ENCODE measurements around the gene FHAD1.
"Not testable (repeated sequence)": the region's sequence is repeated elsewhere in the genome, so short reads cannot be mapped to it uniquely, and the experiment has no call there.

FHAD1 gene

DNA sequence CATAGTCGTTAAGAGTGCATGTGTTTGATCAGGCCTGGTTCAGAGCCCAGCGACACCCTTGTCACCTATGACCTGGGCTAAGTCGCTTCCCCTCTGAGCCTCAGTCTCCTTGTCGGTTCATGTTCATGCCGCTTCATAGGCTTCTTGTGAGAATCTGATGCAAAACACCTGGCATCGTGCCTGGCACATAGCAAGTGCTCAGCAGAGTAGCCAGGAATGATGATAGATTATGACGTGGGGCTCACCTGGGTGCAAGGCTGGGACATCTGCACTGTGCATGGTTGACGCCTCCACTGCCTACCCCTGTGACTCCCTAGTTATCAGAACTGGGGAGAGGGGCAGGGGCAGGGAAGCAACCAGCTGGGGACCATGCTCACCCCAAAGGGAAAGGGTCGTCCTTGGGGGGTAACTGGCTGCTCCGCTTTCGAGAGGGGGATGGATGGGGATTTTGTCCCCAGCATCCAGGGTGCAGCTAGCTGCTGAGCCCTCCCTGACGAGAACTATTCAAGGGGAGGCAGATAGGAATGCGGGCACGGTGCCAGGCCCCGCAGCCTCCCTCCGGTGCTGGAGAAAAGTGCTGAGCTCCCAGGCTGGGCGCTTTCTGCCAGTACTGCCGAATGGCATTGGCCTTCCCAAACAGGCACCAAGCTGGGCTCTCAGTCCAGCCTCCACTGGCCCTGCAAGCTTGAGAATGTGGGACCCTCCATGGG, 171.9 kb downstream of the FHAD1 start:
- DNase-seq (ENCODE audit: low spot score): no peak

DNA sequence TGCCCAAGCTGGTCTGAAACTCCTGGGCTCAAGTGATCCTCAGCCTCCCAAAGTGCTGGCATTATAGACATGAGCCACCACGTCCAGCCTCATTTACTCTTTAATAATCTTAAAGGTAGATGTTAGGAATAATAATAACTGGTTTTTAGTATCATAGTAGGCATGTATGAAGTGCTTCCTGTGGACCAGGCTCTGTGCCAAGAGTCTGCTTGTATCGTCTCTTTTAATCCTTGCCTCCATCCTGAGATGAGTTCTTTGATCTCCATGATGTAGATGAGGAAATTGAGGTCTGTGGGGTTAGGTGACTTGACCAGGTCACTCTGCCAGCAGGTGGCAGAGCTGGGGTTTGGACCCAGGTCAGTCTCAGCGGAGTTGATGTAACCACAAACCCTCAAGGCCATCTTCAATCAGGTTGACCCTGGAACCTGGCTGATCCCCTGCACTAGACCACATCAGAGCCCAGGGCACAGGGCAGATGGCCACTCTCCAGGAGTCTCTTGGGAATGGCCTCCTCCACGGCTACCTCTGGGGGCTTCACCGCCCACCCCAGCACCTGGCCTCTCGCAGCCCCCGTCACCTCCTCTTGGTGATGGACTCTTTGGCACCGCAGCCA, 173.9 kb downstream of the FHAD1 start:
- DNase-seq (ENCODE audit: low spot score): no peak

DNA sequence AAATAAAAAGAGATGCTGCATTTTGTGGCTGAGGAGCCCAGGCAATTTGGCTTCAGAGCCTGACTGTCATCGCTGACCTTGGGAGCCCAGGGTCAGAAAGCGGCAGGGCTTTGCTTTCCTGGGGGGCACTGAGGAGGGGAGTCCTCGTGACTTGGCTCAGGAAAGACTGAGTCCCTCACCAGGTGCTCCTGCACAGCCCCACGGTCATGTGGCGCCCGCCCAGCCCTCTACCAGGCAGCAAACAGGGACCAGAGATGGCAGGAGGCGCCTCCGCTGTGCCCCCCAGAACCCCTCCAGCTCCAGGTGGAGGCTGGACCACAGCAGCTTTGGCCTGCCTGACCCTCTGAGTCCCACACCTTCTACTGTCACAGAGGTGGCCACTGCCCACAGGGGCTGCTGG, 175.8 kb downstream of the FHAD1 start:
- DNase-seq (ENCODE audit: low spot score): no peak

DNA sequence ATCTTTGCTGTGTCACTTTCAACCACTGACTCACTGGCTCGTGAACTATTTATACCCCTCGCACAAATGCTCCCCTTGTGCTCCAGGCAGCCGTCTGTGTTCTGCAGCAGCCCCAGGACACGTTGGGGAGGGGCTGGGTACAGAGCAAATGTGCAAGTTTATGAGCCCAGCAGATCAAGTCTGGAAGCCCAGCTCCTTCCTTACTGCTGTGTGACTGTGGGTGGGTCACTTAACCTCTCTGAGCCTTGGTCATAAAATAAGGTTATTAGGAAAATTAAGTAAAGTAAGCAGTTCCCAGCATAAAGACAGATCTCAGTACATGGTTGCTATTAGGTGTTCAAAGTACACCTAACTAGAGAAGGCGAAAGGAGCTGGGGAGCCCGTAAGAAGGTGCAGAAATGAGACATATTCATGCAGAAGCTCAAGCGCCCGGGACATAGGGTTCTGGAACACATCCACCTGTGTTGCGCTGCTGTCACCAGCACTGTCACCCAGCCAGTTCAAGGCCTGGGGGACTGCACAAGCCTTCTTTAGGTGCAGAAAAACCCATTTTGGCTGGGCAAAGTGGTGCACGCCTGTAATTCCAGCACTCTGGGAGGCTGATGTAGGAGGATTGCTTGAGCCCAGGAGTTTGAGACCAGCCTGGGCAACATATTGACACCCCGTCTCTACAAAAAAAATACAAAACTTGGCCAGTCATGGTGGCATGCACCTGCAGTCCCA, 176.5 kb downstream of the FHAD1 start:
- no peak for DNase-seq (ENCODE audit: low spot score)

DNA sequence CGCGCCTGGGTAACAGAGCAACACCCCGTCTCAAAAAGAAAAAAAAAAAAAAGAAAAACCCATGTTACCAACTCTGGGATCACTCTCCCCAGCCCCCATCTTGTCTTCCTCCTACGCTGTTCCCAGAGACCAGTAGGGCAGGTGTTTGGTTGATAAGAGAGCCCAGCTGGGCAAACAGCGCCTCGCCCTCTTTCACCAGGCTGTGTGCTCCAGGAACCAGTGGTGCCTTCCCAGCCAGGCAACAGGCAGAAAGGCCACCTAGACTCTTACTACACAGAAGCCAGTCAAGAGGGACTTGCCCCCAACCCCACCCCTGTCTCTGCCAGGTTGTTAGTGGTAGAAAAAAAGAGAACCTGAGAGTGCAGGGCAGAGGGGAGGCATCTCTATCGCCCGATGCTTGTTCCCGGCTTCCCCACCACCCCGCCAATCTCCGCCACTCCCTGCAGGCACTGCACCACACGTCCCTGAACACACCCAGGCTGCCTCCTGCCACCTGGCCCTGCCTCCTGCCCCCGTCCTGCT, 177.2 kb downstream of the FHAD1 start:
- DNase-seq (ENCODE audit: low spot score): no peak

DNA sequence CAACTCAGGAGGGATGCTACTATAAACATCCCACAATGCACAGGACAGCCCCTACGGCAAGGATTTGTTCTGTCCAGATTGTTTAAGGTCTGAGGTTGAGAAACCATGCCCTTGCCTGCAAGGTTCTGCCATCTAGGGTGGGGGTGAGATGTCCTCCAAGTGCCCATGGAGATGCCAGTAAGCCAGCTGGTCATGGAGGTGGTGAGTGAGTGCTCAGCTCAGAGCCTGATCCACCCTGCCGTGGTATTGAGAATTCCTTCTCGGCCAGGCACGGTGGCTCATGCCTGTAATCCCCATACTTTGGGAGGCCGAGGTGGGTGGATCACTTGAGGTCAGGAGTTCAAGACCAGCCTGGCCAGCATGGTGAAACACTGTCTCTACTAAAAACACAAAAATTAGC, 178.0 kb downstream of the FHAD1 start:
- no peak for DNase-seq (ENCODE audit: low spot score)

DNA sequence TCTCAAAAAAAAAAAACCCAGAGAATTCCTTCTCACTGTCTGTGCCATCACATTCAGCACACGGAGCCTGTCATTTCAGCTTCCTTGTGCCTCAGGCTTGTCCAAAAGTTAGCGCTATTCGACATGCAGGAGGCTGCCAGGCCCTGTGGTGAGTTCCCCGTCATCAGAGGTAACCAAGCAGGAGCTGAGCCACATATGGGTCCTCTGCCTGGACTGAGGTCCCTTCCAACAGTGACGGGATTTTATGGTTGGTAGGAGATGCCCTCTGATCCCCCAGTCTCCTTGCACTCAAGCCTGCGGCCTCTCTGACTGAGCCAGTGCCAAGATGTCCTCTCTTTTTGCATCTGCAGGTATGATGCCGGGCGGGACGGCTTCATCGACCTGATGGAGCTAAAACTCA, 178.5 kb downstream of the FHAD1 start:
- no peak for DNase-seq (ENCODE audit: low spot score)

DNA sequence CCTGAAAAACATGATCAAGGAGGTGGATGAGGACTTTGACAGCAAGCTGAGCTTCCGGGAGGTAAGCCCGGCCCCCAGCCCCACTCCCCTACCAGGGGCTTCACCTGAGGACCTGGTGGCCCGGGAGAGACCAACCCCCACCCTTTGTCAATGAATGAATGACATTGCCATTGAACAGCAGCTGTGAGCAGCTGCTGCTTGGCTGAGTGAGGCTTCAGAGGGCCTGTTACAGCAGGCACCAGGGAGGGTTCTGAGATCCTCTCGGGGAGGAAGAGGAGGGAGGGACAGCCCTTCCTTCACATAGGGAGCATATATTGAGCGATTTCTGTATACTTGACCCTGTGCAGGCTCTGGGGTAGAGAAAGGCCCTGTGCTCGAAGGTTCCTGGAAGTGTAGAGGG, 178.9 kb downstream of the FHAD1 start:
- DNase-seq (ENCODE audit: low spot score): no peak

DNA sequence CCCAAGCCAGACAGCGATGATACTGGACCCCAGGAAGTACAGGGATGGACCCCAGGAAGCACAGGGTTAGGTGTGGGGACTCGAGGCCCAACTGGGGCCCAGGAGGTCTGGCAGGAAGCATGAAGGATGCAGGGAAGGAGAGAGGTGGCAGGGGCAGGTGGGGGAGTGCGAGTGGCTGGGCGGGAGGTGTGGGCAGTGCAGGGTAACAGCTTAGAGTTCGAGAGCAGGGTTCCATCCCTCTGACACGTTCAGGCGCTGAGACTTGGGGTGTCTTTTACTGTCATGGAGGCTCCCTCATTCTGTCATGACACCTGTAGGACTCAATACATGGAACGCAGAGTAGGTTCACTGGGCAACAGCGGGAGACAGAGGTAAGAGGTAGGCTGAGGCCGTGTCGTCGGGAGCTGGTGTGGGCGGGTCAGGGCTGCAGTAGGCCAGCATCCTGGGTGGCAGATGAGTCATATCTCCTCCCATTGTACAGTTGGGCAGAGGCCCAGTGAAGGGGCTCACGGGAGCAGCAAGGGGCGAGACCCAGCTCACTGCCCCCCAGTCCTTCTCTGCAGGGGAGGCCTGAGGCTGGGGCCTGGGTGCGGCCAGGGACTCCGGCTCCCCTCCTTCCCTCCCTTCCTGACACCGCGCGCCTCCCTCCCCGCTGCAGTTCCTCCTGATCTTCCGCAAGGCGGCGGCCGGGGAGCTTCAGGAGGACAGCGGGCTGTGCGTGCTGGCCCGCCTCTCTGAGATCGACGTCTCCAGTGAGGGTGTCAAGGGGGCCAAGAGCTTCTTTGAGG, 179.7 kb downstream of the FHAD1 start:
- DNase-seq (ENCODE audit: low spot score): no peak

DNA sequence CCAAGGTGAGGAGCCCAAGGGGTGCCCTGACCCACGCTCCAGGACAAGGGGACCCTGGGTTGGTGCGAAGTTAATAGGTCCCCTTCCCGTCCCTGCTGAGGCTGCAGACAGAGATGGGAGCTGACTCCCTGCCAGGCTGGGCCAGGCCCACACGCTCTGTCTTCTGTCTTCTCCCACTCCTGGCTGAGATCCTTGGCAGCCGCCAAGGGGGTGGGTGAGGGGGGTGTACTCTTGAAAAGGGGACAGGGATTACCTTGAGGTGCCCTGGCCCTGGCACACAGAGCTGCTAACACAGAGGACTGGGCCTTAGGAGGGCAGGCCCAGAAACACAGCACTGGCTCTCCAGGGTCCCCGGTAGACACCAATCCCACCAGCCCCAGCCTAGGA, 180.2 kb downstream of the FHAD1 start:
- no peak for DNase-seq (ENCODE audit: low spot score)

DNA sequence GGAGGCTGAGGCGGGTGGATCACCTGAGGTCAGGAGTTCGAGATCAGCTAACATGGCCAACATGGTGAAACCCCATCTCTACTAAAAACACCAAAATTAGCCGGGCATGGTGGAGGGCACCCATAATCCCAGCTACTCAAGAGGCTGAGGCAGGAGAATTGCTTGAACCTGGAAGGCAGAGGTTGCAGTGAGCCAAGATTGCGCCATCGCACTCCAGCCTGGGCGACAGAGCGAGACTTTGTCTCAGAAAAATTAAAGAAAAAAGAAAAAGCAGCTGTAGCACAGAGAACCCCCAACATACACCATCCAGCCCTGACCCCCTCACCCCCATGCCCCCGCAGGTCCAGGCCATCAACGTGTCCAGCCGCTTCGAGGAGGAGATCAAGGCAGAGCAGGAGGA, 181.2 kb downstream of the FHAD1 start:
- DNase-seq (ENCODE audit: low spot score): not testable (repeated sequence)

DNA sequence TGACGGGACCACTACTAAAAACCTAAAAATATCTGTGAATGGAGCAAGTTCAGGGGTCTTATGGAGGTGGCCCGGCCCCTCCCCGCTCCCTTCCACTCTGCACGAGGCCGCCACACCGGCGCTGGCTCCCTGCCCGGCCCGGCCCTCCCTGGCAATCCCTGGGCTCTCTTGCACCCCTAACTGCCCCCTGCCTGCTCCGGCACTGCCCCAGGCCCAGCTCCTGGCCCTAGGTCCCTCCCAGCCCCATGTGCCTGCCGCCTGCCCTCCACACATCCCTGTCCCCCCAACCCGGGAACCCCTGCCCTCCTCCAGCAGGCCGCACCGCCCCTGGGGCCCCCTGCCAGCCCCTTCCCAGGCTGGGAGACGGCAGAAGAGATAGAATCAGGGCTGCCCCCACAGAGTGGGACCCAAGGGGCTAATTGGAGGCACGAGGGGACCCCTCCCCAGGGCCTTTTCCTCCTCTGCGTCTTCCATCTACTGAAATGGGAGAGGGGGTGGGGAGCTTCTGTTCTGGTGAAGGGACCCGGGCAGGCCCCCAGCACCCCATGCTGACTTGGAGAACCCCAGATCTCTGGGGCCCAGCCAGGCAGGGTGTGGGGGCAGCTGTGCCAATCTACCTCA, 181.9 kb downstream of the FHAD1 start:
- DNase-seq (ENCODE audit: low spot score): no peak

DNA sequence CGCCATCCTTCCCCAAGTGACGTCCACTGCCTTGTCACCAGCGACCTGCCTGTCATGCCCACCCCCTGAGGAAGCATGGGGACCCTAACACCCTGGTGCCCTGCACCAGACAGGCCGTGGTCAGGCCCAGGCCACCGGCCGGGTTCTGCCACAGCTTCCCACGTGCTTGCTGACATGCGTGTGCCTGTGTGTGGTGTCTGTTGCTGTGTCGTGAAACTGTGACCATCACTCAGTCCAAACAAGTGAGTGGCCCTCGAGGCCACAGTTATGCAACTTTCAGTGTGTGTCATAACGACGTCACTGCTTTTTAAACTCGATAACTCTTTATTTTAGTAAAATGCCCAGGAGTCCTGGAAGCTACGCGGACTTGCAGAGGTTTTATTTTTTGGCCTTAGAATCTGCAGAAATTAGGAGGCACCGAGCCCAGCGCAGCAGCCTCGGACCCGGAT, 182.7 kb downstream of the FHAD1 start:
- DNase-seq (ENCODE audit: low spot score): no peak

DNA sequence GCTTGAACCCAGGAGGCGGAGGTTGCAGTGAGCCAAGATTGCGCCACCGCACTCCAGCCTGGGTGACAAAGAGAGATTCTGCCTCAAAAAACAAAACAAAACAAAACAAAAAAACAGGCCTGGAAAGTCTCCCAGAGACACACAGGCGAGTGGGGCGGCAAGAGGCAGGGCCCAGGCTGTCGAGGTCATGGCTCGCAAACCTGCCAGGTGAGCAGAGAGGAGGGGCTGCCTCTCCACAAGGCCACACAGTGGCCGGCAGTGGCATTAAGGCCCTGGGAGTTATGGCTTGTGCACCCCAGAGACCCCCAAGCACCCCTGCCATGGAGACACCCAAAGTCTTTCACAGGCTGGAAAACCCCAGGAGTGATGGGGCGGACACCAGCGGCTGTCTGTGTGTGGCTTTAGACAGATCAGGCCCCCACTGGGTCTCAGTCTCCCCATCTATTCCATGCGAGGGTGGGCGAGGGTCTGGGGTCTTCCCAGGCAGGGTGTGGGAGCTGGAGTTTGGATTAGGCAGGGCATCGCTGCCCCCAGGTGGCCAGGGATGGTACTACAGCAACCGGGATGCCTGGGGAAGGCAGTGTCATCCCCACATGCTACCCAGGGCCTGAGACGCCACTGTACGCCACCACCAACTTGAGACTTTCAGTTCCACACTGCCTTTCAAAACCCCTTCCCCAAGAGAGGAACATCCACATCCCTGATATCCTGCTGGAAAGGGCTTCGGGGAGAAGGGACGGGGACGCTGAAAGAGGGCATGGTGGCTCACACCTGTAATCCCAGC, 184.0 kb downstream of the FHAD1 start:
- peak; percentile 74 for DNase-seq (ENCODE audit: low spot score)

DNA sequence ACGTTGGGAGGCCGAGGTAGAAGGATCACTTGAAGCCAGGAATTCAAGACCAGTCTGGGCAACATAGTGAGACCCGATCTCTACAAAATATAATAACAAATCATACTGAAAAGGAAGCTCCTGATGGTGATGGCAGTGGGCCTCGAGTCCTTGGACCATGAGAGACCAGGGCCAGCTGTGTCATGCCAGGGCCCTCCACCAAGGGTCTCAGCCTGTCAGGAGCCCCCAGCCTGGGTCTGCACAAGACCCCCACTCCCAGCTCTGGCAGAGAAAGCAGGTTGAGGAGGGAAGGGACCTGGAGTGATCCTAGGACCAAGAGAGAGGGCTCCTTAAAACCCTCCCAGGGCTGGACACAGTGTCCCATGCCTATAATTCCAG, 184.5 kb downstream of the FHAD1 start:
- no peak for DNase-seq (ENCODE audit: low spot score)

DNA sequence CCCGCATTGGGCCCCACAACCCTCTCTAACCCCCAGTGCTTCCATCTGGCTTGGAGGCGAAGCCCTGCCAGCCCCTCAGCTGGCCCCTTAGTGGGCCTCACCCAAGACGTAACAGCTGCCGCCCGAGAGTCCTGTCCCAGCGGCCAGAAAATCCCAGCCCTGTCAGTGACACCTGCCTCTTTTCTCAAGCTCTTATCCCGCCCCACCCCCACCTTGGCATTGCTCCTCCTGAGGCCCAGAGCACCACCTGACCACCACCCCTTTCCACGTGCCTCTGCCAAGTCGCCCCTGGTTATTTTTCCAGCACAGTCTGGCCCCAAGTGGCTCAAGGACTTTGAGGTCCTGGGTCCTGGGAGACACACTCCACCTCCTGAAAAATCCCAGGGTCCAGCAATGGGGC, 185.3 kb downstream of the FHAD1 start:
- DNase-seq (ENCODE audit: low spot score): no peak

DNA sequence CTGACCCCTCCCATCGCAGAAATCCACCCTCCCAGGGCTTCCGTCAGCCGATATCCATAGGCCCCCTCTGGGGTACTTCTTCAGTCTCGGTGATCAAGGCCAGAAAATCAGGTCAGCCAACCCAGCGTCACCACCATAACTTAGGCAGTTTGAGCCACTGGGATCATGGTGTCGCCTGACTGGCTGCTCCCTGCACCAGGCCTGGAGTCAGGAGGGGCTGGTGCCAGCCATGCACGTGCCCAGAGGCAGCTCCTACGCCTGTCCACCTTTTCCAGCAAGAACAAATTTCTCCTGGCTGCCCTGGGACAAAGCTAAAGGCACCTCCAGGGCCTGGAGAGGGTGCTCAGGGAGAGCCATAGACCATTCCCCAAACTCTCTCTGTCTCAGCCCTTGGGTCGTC, 186.4 kb downstream of the FHAD1 start:
- no peak for DNase-seq (ENCODE audit: low spot score)

DNA sequence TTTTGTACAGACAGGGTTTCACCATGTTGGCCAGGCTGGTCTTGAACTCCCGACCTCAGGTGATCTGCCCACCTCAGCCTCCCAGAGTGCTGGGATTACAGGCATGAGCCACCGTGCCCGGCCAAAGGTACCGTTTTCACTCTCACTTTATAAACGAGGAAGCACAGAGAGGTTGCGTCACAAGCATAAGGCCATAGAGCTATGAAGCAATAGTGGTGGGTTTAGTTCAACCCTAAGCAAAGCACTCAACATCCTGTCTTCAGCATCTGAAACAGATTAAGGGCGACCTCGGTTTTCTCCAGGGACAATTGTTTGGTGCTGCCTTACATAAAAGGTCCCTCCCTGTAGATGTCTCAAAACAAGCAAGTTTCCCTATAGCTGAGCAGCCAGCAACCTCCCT, 187.7 kb downstream of the FHAD1 start:
- DNase-seq (ENCODE audit: low spot score): not testable (repeated sequence)

DNA sequence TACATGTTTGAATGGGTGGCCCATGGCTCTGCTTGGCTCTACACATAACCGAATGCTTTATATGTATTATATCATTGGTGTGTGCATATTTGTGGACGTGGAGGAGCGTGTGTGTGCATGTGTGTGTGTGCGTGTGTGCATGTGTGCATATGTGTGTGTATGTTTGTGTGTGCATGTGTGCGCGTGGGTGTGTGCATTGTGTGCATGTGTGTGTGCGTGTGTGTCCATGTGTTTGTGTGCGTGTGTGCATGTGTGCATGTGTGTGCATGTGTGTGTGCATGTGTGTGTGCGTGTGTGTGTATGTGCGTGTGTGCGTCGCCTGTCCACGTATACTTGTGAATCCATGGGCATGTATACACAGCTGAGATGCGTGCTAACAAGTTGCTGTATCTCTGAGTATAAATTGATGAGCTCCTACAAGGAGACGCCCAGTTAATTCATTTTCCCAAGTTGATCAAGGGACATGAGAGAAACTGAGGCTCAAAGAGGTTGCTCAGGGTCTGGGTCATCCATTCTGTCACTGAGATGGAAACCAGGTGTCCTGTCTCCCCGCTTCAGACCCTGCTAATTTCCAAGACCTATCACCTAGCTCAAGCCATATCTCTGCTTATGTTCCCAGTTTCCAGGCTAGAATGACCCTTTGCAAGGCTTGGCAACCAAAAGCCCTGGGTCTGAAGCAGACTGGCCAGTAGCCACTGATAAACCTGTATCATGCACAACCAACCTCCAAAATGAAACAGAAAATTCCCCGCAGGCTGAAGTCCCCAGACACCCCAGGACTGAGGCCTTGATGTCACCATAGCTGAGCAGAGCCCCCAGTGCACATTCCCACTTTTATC, 188.4 kb downstream of the FHAD1 start:
- DNase-seq (ENCODE audit: low spot score): no peak

DNA sequence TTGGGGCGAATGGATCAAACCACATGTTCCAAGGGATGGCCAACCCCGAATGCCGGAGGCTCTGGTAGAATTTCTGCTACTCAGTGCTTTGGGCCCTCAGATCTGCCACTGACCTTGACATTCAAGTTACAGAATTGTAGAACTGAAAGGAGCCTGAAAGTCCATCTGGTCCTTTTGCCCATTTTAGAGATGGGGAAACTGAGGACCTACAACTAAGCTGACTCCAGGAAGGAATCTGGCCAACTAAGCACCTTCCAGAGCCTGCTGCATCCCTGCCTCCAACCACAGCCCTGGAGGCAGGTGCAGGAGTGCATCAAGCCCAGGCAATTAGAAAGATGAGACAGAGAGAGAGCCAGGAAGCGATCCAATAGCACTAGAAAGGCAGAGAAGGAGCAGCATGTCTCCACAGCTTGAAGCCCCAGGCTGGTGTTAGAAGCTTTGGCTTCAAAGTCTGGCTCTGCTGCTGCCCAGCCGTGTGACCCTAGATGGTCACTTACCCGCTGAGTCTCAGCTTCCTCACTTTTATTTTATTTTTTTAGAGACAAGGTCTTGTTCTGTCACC, 189.9 kb downstream of the FHAD1 start:
- no peak for DNase-seq (ENCODE audit: low spot score)
